Ovary (tissue), 9 donors: ENCODE data around the gene RANBP1. TPM values are rescaled to one million over a fixed set of nuclear protein-coding genes. Genes with fewer than 3 reads are reported as not detected.

Source experiments
- DNase-seq, 5 donors: peaks; one replicate each; pipeline ENCODE4 v3.0.0-alpha.2; 2019 to 2020
- H3K27ac ChIP-seq, 2 donors: fragments of 200-600 bp; one replicate each; pipeline versions ENCODE4 v1.5.1 to v1.8.0; 2019 to 2022
- H3K27me3 ChIP-seq: fragments of 200-600 bp; one replicate; pipeline ENCODE4 v1.8.0; 2022
- H3K36me3 ChIP-seq: fragments of 200-600 bp; sonication (generic); one replicate; pipeline ENCODE4 v1.5.1; 2019
- H3K4me1 ChIP-seq: one replicate; pipeline ENCODE4 v1.8.1; 2013; ENCODE audit warnings: mild to moderate bottlenecking, moderate library complexity; ENCODE audit not compliant: insufficient read depth
- H3K4me3 ChIP-seq: fragments of 200-600 bp; sonication (generic); one replicate; pipeline ENCODE4 v1.5.1; 2017
- H3K9me3 ChIP-seq, 2 donors: fragments of 200-600 bp in 1 of 2; sonication (generic) in 1 of 2; one replicate each; pipeline versions ENCODE4 v1.5.1 to v1.8.1; 2013 to 2019; ENCODE audit warnings: mild to moderate bottlenecking in 1 of 2, moderate library complexity in 1 of 2
- EP300 ChIP-seq: sonication (generic); formaldehyde crosslinking; IDR thresholded peaks from one replicate; pipeline ENCODE4 v1.6.1; 2017; ENCODE audit warnings: antibody characterized with exemption
- POLR2A ChIP-seq: fragments of 450-650 bp; IDR thresholded peaks from one replicate; pipeline ENCODE4 v1.6.1; 2017; ENCODE audit warnings: antibody characterized with exemption, mild to moderate bottlenecking, moderate library complexity
- WGBS, 3 donors: extraction: QIAGEN DNeasy Blood & Tissue Kit in 1 of 3; methylation state at CpG; one replicate each; pipeline versions ENCODE4 v1.1.5 to v1.1.7; 2013 to 2017; 5-methylcytosine and 5-hydroxymethylcytosine counted together
- intact Hi-C, 4 donors: fragments of 100-400 bp; cut with DNase I; formaldehyde crosslinking; loops; one replicate each; pipeline versions ENCODE4 v1.11.0 to v1.15.1; 2022 to 2023
- polyA plus RNA-seq, 2 donors: library from polyadenylated mRNA; stranded (reverse); fragments of 200-250 nt in 1 of 2; fragments of 350-450 nt in 1 of 2; fragmentation: Illumina TruSeq in 1 of 2; extraction: RNeasy Lipid Tissue Mini Kit (QIAGEN cat#74804) in 1 of 2; gene quantifications; one replicate each; pipeline ENCODE4 v1.2.3, GENCODE V29; 2013 to 2014
- total RNA-seq, 7 donors: library from RNA; depleted of rRNA in 2 of 7; stranded (reverse); fragments of >200 nt in 2 of 7; fragmentation: NEBNext Ultra II Directional in 3 of 7; extraction: Animal tissue kit (Norgen Biotek cat#: 25700) in 3 of 7; gene quantifications; one replicate each; pipeline versions ENCODE4 v1.1.0 to v1.2.4, GENCODE V29; 2016 to 2023
- TF ChIP-seq, protein P1 (sequence below), 3 donors: fragments of 450-650 bp in 2 of 3; fragments of 200-600 bp in 1 of 3; IDR thresholded peaks; one replicate each; pipeline versions ENCODE4 v1.5.1 to v1.8.0; 2016 to 2022; ENCODE audit warnings: antibody characterized with exemption in 3 of 3, mild to moderate bottlenecking in 1 of 3
- donor health status: DM: no; HTN: no; CAD: no; lungs with moderate emphysema.
- donor health status: DM: no; HTN: no; CAD: no.
- donor health status: Bipolar disorder and iron deficiency.
- donor health status: DM: yes; HTN: yes; CAD: no.
- donor health status: DM: no; HTN: no; CAD: no.
- donor health status: DM: yes; HTN: yes; CAD: no.

Gene RANBP1
- total and polyA plus RNA-seq, 9 donors, result 62.8 to 198 (median 80.2) TPM

DNA sequence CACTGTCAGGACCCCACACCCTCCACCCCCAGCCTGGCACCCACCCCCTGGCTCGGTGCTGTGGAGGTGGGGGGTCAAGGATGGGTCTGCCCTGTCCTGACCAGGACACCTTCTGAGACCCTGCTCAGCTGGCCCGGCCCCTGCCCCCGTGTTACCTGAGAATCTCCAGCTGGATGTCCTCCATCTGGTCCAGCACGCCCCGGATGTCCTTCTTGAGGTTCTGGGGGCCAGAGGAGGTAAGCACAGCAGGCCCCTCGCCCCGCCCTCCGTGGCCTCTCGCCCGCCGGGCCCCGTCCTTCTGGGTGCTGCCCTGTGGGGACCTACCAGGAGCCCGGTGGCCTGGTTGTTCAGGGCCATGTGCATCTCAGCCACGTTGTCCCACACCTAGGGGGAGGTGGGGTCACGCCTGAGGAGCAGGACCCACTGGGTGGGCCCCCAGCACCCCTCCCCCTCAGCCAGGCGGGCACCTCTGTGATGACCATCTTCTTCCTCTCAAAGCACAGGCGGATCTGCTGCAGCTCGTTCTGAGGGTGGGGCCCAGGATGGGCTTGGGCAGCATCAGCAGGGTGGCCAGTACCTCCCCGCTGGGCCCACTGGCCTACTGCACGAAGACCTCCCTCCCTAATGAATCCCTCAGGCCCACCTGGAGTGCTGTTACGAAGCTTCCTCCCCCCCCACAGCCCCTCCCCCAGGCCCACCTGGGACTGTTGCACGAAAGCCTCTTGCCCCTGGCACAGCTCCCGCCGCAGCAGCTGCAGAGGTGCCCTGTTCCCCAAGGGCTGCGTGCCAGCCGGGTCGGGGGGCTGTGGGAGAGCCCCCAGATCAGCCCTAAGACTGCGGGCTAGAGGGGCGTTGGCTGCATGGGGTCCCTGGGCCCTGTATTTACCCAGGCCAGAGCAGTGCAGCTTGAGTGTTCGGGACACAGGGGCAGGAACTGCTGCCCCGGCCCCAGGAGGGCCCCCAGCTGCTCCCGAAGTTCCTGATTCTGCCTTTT, 33.6 kb downstream of the RANBP1 start:
- no peaks in the 10 kb centered on the region for H3K9me3 ChIP-seq
- H3K27me3 ChIP-seq, result no peaks in the 10 kb centered on the region
- H3K27ac ChIP-seq, result no peak overlapping the region
- no peaks in the 10 kb centered on the region for H3K36me3 ChIP-seq
- H3K4me3 ChIP-seq, result no peak overlapping the region
- TF ChIP-seq EP300 (no peak), POLR2A (no peak)
- TF ChIP-seq, protein P1, sequence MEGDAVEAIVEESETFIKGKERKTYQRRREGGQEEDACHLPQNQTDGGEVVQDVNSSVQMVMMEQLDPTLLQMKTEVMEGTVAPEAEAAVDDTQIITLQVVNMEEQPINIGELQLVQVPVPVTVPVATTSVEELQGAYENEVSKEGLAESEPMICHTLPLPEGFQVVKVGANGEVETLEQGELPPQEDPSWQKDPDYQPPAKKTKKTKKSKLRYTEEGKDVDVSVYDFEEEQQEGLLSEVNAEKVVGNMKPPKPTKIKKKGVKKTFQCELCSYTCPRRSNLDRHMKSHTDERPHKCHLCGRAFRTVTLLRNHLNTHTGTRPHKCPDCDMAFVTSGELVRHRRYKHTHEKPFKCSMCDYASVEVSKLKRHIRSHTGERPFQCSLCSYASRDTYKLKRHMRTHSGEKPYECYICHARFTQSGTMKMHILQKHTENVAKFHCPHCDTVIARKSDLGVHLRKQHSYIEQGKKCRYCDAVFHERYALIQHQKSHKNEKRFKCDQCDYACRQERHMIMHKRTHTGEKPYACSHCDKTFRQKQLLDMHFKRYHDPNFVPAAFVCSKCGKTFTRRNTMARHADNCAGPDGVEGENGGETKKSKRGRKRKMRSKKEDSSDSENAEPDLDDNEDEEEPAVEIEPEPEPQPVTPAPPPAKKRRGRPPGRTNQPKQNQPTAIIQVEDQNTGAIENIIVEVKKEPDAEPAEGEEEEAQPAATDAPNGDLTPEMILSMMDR (IDR thresholded peaks at IDR 0.05), result no peak
- intact Hi-C loops, result no loop called here
- DNase-seq, result peak in 1 of 5 donors; percentile 21
- 51 to 71% (median 55%) methylated on average over 29 to 32 of the region's 32 CpGs for WGBS, 3 donors
- no peaks in the 10 kb centered on the region for H3K4me1 ChIP-seq

DNA sequence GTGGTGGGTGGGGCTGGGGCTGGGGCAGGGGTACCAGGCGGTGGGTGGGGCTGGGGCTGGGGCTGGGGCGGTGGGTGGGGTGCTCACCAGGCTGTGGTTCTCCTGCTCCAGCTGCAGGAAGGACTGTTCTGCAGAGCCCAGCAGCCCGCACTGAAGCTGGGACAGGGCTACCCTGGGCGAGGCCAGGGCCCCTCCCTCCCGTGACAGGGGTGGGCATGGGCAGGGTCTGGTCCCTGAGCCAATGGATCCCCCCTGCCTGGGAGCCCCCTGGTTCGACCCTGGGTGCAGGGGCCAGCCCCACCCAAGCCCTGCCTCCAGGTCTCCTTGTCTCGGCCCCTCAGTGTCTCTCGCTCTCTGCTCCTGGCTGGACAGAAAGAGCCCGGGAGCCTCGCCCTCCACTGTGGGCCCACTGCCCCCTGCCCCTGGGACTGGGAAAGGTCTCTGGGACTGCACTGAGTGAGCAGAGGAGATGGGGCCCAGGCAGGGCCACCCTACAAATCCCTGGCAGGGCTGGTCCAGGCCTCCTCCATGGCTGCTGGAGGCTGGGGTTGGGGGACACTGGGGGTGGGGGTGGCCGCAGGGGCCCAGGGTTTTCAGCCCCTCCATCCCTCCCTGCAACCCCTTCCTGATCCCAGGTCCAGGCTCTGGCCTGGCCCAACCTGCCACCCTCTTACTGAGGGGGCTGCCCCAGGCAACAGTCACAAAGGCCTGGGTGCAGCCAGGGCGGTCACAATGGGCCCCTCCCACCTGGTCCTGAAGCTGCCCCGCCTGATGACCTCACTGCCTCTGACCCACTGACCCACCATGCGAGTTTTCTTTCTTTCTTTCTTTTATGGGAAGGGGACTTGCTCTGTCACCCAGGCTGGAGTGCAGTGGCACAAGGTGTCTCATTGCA, 34.7 kb downstream of the RANBP1 start, which contains the start of gene CCDC188:
Gene CCDC188 (minus strand): TSS at position 675 of the 895 bp plus-strand sequence. CDS start 69 bp downstream, at position 606.
- intact Hi-C loops, result no loop called here
- DNase-seq, result no peak
- H3K4me3 ChIP-seq, result no peak within 1 kb of the TSS
- no peaks in the 10 kb centered on the region for H3K4me1 ChIP-seq
- H3K27ac ChIP-seq, result no peak within 1 kb of the TSS
- H3K27me3 ChIP-seq, result no peaks in the 10 kb centered on the region
- TF ChIP-seq POLR2A, result no peak
- TF ChIP-seq, protein P1 (IDR thresholded peaks at IDR 0.05), result no peak
- TF ChIP-seq EP300, result no peak
- 74 to 76% (median 75%) methylated on average over 10 to 13 of the region's 14 CpGs for WGBS, 3 donors
- no peaks in the 10 kb centered on the region for H3K9me3 ChIP-seq
- no peaks in the 10 kb centered on the region for H3K36me3 ChIP-seq

DNA sequence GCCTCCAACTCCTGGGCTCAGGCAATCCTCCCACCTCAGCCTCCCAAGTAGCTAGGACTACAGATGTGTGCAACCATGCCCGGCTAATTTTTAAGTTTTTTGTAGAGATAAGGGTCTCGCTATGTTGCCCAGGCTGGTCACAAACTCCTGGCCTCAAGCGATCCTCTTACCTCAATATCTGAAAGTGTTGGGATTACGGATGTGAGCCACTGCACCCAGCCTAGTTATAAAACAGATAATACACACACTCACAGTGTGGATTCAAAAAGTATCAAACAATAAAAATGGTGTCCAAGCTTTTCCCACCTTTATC, 35.3 kb downstream of the RANBP1 start:
- H3K4me3 ChIP-seq, result no peak overlapping the region
- TF ChIP-seq, protein P1 (IDR thresholded peaks at IDR 0.05), result no peak
- TF ChIP-seq EP300, result no peak
- no peak for TF ChIP-seq POLR2A
- no peaks in the 10 kb centered on the region for H3K27me3 ChIP-seq
- no peak for DNase-seq
- intact Hi-C loops, result no loop called here
- no peak overlapping the region for H3K27ac ChIP-seq
- no peaks in the 10 kb centered on the region for H3K36me3 ChIP-seq
- 77 to 79% (median 79%) methylated on average over 4 of the region's 4 CpGs for WGBS, 3 donors
- no peaks in the 10 kb centered on the region for H3K9me3 ChIP-seq
- no peaks in the 10 kb centered on the region for H3K4me1 ChIP-seq

DNA sequence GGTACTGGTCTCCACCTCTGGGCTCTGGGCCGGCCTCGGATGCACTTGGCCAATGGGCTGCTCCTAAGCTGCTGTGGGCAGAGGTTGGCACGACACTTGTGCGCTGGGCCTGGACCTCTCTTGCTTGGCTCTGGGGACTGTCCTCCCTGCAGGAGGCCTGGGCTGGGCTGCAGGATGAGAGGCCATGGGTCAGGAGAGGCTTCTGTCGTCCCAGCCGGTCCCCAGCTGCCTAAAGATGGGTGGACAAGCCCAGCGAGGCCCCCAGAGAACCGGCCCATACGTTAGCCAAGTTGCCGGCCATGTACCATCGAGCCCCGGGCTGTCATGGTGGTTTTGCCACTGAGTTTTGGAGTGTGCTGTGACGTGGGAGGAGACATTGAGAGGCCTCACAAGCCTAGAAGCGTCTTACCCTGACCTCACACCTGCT, 36.6 kb downstream of the RANBP1 start:
- no peak for DNase-seq
- no peak overlapping the region for H3K4me3 ChIP-seq
- H3K9me3 ChIP-seq, result no peaks in the 10 kb centered on the region
- H3K4me1 ChIP-seq, result no peaks in the 10 kb centered on the region
- TF ChIP-seq EP300 (no peak), POLR2A (no peak)
- TF ChIP-seq, protein P1 (IDR thresholded peaks at IDR 0.05), result no peak
- intact Hi-C loops, result no loop called here
- no peaks in the 10 kb centered on the region for H3K27me3 ChIP-seq
- H3K36me3 ChIP-seq, result no peaks in the 10 kb centered on the region
- WGBS, 3 donors, result 73 to 77% (median 74%) methylated on average over 14 of the region's 14 CpGs
- no peak overlapping the region for H3K27ac ChIP-seq
